ENCODE measurements around the gene ZNF710. TPM values are rescaled to one million over a fixed set of nuclear protein-coding genes. Genes with fewer than 3 reads are reported as not detected.

Gene ZNF710
- polyA plus RNA-seq, 1 of the 3 experiments (the other 2 are of a cell fraction) = 2.7 TPM

DNA sequence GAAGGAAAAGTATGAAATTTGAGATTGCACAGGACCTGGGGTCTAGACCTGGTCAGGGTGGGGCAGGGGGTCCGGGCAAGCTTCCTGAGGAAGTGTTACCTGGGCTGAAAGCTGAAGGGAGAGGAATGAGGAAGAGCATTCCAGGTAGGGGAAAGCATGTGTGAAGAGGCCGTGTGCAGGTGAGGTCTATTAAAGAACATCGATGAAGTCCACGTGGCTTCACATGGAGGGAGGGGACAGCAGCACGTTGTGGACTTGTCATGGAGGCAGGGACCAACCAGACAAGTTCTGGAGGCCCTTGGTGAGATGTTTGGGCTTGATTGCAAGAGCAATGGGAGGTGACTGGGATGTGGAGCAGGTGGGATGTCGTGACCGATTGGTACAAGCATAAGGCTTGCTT, 54.1 kb downstream of the ZNF710 start:
- Histone ChIP-seq H3K79me2 (ENCODE audit: insufficient read depth) (no peaks in the 10 kb centered on the region), H3K9me2 (no peaks in the 10 kb centered on the region), H3K27me3 (ENCODE audit: insufficient read depth) (no peaks in the 10 kb centered on the region), H3K36me3 (replicated peaks in 1 of 2; ENCODE audit: control insufficient read depth in 1 of 2, insufficient read depth in 2 of 2, low read length in 1 of 2) (no peaks in the 10 kb centered on the region), H3K4me3 (ENCODE audit: low read depth in 2 of 2, low read length in 1 of 2) (no peak overlapping the region), H3K4me1 (ENCODE audit: control insufficient read depth in 1 of 2, insufficient read depth in 2 of 2, low read depth in 1 of 2, low read length in 1 of 2) (peaks cover 0 to 15% of the 10 kb centered on the region in 2 experiments; a peak in 1 of 4 replicates), H2AFZ (ENCODE audit: low read depth) (no peak overlapping the region), H3K9ac (no peak overlapping the region), H3K27ac (ENCODE audit: low read depth in 2 of 2, low read length in 1 of 2) (no peak overlapping the region), H3F3A (replicated peaks; ENCODE audit: insufficient read depth) (no peaks in the 10 kb centered on the region), H4K20me1 (ENCODE audit: insufficient read depth) (no peaks in the 10 kb centered on the region), H3K9me3 (no peaks in the 10 kb centered on the region), H3K4me2 (no peak overlapping the region)
- WGBS (ENCODE audit: low lambda C conversion rate) = 94% methylated on average over 7 of the region's 7 CpGs
- TF ChIP-seq ELF1 (IDR thresholded peaks at IDR 0.05) (no peak), FOXM1 (IDR thresholded peaks at IDR 0.05; ENCODE audit: low read depth) (no peak), TCF12 (IDR thresholded peaks at IDR 0.05) (no peak), GATA2 (CRISPR knock-in tag; IDR thresholded peaks at IDR 0.05) (no peak), MEF2A (IDR thresholded peaks at IDR 0.05; ENCODE audit: borderline replicate concordance, low read depth) (no peak), FOSL2 (IDR thresholded peaks at IDR 0.05; ENCODE audit: borderline replicate concordance, low read depth) (no peak)
- TF ChIP-seq, protein P1, sequence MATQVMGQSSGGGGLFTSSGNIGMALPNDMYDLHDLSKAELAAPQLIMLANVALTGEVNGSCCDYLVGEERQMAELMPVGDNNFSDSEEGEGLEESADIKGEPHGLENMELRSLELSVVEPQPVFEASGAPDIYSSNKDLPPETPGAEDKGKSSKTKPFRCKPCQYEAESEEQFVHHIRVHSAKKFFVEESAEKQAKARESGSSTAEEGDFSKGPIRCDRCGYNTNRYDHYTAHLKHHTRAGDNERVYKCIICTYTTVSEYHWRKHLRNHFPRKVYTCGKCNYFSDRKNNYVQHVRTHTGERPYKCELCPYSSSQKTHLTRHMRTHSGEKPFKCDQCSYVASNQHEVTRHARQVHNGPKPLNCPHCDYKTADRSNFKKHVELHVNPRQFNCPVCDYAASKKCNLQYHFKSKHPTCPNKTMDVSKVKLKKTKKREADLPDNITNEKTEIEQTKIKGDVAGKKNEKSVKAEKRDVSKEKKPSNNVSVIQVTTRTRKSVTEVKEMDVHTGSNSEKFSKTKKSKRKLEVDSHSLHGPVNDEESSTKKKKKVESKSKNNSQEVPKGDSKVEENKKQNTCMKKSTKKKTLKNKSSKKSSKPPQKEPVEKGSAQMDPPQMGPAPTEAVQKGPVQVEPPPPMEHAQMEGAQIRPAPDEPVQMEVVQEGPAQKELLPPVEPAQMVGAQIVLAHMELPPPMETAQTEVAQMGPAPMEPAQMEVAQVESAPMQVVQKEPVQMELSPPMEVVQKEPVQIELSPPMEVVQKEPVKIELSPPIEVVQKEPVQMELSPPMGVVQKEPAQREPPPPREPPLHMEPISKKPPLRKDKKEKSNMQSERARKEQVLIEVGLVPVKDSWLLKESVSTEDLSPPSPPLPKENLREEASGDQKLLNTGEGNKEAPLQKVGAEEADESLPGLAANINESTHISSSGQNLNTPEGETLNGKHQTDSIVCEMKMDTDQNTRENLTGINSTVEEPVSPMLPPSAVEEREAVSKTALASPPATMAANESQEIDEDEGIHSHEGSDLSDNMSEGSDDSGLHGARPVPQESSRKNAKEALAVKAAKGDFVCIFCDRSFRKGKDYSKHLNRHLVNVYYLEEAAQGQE (IDR thresholded peaks at IDR 0.05; ENCODE audit: low read depth, low read length) = no peak
- TF ChIP-seq, protein P2, sequence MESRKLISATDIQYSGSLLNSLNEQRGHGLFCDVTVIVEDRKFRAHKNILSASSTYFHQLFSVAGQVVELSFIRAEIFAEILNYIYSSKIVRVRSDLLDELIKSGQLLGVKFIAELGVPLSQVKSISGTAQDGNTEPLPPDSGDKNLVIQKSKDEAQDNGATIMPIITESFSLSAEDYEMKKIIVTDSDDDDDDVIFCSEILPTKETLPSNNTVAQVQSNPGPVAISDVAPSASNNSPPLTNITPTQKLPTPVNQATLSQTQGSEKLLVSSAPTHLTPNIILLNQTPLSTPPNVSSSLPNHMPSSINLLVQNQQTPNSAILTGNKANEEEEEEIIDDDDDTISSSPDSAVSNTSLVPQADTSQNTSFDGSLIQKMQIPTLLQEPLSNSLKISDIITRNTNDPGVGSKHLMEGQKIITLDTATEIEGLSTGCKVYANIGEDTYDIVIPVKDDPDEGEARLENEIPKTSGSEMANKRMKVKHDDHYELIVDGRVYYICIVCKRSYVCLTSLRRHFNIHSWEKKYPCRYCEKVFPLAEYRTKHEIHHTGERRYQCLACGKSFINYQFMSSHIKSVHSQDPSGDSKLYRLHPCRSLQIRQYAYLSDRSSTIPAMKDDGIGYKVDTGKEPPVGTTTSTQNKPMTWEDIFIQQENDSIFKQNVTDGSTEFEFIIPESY (IDR thresholded peaks at IDR 0.05; ENCODE audit: borderline replicate concordance, low read depth) = no peak
- TF ChIP-seq, protein P3, sequence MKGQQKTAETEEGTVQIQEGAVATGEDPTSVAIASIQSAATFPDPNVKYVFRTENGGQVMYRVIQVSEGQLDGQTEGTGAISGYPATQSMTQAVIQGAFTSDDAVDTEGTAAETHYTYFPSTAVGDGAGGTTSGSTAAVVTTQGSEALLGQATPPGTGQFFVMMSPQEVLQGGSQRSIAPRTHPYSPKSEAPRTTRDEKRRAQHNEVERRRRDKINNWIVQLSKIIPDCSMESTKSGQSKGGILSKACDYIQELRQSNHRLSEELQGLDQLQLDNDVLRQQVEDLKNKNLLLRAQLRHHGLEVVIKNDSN (IDR thresholded peaks at IDR 0.05; ENCODE audit: borderline replicate concordance, low read depth) = no peak
- no peak for DNase-seq
- CTCF ChIA-PET = interaction anchor here (1.0 to 2.9 kb wide), 2 partner anchors 16 to 161 kb away, joined by 3 to 13 read pairs; partner anchors contain the start of gene AP3S2
- POLR2A ChIA-PET = no interaction called here

DNA sequence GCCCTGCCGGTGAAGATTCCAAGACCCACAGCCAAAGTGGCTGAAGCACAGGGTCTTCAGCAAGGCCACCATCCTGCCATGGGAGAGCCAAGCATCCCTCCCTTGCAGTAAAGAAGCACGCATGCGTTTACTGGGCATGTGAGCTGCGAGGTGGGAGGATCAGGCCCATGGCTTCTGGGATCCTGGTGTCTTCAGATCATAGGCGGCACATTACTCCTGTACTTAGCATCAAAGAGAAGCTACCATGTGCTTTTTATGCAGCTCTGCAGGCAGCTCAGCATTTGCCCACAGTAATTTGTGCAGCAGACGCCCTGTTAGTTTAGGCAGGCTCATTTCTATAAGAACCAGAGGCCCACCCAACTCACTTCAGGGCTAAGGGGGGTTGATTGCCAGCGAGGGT, 55.4 kb downstream of the ZNF710 start:
- no peaks in the 10 kb centered on the region for H3K27me3 ChIP-seq (ENCODE audit: insufficient read depth)
- peaks cover 0 to 15% of the 10 kb centered on the region in 2 experiments; a peak in 1 of 4 replicates for H3K4me1 ChIP-seq (ENCODE audit: control insufficient read depth in 1 of 2, insufficient read depth in 2 of 2, low read depth in 1 of 2, low read length in 1 of 2)
- no peak overlapping the region for H3K27ac ChIP-seq (ENCODE audit: low read depth in 2 of 2, low read length in 1 of 2)
- DNase-seq = no peak
- no peak overlapping the region for H3K4me2 ChIP-seq
- H3K79me2 ChIP-seq (ENCODE audit: insufficient read depth) = no peaks in the 10 kb centered on the region
- no peak overlapping the region for H2AFZ ChIP-seq (ENCODE audit: low read depth)
- H4K20me1 ChIP-seq (ENCODE audit: insufficient read depth) = no peaks in the 10 kb centered on the region
- no peak overlapping the region for H3K4me3 ChIP-seq (ENCODE audit: low read depth in 2 of 2, low read length in 1 of 2)
- H3K9me2 ChIP-seq = no peaks in the 10 kb centered on the region
- no peaks in the 10 kb centered on the region for H3K36me3 ChIP-seq (replicated peaks in 1 of 2; ENCODE audit: control insufficient read depth in 1 of 2, insufficient read depth in 2 of 2, low read length in 1 of 2)
- no peaks in the 10 kb centered on the region for H3F3A ChIP-seq (replicated peaks; ENCODE audit: insufficient read depth)
- no peak overlapping the region for H3K9ac ChIP-seq
- POLR2A ChIA-PET = no interaction called here
- no peaks in the 10 kb centered on the region for H3K9me3 ChIP-seq
- CTCF ChIA-PET = interaction anchor here (0.9 to 1.4 kb wide), 3 partner anchors 15 to 296 kb away, joined by 3 to 5 read pairs (median 4); no protein-coding TSS in a partner anchor
- 88% methylated on average over 6 of the region's 7 CpGs for WGBS (ENCODE audit: low lambda C conversion rate)
- TF ChIP-seq, protein P2 (IDR thresholded peaks at IDR 0.05; ENCODE audit: borderline replicate concordance, low read depth) = no peak
- no peak for TF ChIP-seq SIN3A (IDR thresholded peaks at IDR 0.05; ENCODE audit: borderline replicate concordance, low read depth, low read length)
- TF ChIP-seq GABPA (IDR thresholded peaks at IDR 0.05; ENCODE audit: low read depth) = no peak
- no peak for TF ChIP-seq RCOR1 (IDR thresholded peaks at IDR 0.05; ENCODE audit: low read length)
- TF ChIP-seq, protein P3 (IDR thresholded peaks at IDR 0.05; ENCODE audit: borderline replicate concordance, low read depth) = no peak
- no peak for TF ChIP-seq SMC3 (IDR thresholded peaks at IDR 0.05; ENCODE audit: low read depth, low read length)
- no peak for TF ChIP-seq POLR2AphosphoS5 (IDR thresholded peaks at IDR 0.05; ENCODE audit: low read depth, low read length)
- TF ChIP-seq, protein P4, sequence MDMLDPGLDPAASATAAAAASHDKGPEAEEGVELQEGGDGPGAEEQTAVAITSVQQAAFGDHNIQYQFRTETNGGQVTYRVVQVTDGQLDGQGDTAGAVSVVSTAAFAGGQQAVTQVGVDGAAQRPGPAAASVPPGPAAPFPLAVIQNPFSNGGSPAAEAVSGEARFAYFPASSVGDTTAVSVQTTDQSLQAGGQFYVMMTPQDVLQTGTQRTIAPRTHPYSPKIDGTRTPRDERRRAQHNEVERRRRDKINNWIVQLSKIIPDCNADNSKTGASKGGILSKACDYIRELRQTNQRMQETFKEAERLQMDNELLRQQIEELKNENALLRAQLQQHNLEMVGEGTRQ (IDR thresholded peaks at IDR 0.05; ENCODE audit: borderline replicate concordance, low read depth, low read length) = no peak
- TF ChIP-seq, protein P5, sequence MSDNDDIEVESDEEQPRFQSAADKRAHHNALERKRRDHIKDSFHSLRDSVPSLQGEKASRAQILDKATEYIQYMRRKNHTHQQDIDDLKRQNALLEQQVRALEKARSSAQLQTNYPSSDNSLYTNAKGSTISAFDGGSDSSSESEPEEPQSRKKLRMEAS (IDR thresholded peaks at IDR 0.05; ENCODE audit: low read depth) = no peak
- TF ChIP-seq FOXM1 (IDR thresholded peaks at IDR 0.05; ENCODE audit: low read depth) = no peak
- TF ChIP-seq TCF12 (IDR thresholded peaks at IDR 0.05) = no peak
